Epithelial cell of esophagus (primary cell): Measurements from ENCODE around the gene PRDM7.
"Not testable (repeated sequence)": the region's sequence is repeated elsewhere in the genome, so short reads cannot be mapped to it uniquely, and the experiment has no call there.

Source experiments
- DNase-seq: peaks from one replicate; pipeline ENCODE4 v3.0.0; 2010; ENCODE audit warnings: low read depth
- H3K4me3 ChIP-seq: 2 replicates; pipeline ENCODE4 v1.5.1; 2011; ENCODE audit warnings: mild to moderate bottlenecking, low read length, control low read depth
- TF ChIP-seq, protein P1 (sequence below): IDR thresholded peaks from 2 replicates; pipeline ENCODE4 v1.5.1; 2011; ENCODE audit warnings: low read depth, mild to moderate bottlenecking, low read length, control low read depth, inconsistent platforms; ENCODE audit not compliant: insufficient read depth; ENCODE audit errors: missing control alignments

PRDM7 gene

DNA sequence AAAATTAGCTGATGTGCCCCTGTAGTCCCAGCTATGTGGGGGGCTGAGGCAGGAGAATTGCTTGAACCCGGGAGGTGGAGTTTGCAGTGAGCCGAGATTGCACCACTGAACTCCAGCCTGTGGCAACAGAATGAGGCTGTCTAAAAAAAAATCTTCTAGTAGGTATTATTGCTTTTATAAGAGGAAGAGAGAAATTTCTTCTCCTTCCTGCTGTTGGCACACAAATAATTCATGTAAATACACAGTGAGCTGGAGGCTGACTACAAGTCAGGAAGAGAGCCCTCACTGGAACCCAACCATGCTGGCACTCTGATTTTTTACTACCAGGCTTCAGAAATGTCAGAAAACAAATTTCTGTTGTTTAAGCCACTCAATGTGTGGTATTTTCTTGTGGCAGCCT lies 6.7 kb downstream of the PRDM7 start:
- no peak overlapping the region for H3K4me3 ChIP-seq
- TF ChIP-seq, protein P1, sequence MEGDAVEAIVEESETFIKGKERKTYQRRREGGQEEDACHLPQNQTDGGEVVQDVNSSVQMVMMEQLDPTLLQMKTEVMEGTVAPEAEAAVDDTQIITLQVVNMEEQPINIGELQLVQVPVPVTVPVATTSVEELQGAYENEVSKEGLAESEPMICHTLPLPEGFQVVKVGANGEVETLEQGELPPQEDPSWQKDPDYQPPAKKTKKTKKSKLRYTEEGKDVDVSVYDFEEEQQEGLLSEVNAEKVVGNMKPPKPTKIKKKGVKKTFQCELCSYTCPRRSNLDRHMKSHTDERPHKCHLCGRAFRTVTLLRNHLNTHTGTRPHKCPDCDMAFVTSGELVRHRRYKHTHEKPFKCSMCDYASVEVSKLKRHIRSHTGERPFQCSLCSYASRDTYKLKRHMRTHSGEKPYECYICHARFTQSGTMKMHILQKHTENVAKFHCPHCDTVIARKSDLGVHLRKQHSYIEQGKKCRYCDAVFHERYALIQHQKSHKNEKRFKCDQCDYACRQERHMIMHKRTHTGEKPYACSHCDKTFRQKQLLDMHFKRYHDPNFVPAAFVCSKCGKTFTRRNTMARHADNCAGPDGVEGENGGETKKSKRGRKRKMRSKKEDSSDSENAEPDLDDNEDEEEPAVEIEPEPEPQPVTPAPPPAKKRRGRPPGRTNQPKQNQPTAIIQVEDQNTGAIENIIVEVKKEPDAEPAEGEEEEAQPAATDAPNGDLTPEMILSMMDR = no peak
- no peak for DNase-seq

DNA sequence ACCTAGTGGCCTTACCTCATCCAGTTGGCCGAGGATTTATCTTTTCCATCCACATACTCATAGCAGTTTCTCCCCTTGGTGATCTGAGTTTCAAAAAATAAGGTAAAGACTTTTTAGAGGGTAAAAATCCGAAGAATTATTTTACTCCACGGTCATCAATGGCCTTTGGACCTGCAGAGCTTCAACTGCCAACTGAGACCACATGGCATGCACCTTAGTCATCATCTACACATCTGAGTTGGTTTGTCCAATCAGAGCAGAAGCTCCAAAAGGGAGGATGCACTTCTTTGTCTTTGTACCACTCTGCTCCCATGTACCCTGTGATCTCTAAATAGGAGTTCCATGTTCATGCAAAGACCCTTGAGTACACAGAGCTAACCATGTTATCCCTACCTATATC lies 15.7 kb downstream of the PRDM7 start:
- DNase-seq = no peak
- TF ChIP-seq, protein P1 = no peak
- H3K4me3 ChIP-seq = no peak overlapping the region

DNA sequence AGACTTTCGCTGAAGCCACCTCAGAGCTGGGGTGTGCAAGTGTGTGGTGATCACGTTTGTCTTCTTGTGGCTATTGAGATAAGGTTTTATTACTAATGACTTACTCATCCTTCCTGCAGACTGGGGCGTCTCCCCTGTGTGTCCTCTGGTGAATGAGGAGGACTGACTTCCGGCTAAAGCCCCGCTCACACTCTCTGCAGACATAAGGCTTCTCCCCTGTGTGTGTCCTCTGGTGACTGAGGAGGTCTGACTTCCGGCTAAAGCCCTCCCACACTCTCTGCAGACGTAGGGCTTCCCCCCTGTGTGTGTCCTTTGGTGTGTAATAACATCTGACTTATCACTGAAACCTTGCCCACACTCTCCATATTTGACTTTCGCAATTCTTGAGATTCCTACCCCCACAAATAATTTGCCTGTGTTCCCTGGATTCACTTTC lies 19.4 kb downstream of the PRDM7 start:
- DNase-seq = peak; percentile 71
- TF ChIP-seq, protein P1 = no peak
- H3K4me3 ChIP-seq = no peak overlapping the region

DNA sequence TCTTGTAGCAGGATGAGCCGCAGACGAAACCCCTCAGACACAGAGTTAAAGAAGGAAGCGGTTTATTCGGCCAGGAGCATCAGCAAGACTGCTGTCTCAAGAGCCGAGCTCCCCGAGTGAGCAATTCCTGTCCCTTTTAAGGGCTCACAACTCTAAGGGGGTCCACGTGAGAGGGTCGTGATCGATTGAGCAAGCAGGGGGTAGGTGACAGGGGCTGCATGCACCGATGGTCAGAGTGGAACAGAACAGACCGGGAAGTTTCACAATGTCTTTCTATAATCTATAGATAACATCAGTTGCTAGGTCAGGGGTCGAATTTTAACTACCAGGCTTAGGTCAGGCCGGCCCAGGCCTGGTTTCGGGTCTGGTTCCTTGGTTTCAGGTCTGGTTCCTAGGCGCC lies 20.6 kb downstream of the PRDM7 start:
- DNase-seq, H3K4me3 ChIP-seq: not testable (repeated sequence)

DNA sequence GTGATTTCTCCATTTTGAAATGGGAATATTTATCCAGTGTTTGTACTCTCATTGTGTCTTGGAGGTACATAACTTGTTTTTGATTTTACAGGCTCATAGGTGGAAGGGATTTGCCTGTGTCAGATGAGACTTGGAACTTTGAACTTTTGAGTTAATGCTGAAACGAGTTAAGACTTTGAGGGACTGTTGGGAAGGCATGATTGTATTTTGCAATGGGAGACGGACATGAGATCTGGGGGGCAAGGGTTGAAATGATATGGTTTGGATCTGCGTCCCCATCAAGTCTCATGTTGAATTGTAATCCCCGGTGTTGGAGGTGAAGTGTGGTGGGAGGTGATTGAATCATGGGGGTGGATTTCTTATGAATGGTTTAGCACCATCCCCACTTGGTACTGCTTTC lies 21.8 kb downstream of the PRDM7 start:
- TF ChIP-seq, protein P1 = no peak
- H3K4me3 ChIP-seq = no peak overlapping the region

DNA sequence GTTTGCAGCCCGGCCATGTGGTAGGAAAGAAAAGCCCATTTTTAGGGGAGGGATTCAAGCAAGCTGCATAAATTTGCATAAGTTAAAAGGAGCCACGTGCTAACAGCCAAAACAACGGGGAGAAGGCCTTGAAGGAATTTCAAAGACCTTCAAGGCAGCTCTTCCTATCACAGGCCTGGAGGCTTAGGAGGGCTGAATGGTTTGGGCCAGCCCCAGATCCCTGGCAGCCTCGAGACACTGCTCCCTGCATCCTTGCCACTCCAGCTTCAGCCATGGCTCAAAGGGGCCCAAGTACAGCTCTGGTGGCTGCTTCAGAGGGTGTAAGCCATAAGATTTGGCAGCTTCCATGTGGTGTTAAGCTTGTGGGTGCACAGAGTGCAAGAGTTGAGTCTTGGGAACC lies 22.6 kb downstream of the PRDM7 start:
- TF ChIP-seq, protein P1 = no peak
- H3K4me3 ChIP-seq = no peak overlapping the region
- no peak for DNase-seq

More for the DNA sequence above, 21.8 kb downstream of the PRDM7 start:
- no peak for DNase-seq

DNA sequence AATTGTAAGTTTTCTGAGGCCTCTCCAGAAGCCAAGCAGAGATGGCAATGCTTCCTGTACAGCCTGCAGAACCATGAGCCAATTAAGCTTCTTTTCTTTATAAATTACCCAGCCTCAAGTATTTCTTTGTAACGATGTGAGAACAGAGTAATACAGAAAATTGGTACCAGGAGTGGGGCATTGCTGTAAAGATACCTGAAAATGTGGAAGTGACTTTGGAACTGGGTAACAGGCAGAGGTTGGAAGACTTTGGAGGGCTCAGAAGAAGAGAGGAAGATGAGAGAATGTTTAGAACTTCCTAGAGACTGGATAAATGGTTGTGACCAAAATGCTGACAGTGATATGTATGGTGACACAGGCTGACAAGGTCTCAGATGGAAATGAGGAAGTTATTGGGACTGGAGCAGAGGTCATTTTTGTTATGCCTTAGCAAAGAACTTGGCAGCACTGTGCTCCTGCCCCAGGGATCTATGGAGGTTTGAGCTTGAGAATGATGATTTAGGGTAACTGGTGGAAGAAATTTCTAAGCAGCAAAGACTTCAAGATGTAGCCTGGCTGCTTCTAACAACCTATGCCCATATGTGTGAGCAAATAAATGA lies 23.1 kb downstream of the PRDM7 start:
- DNase-seq = no peak
- TF ChIP-seq, protein P1 = no peak
- H3K4me3 ChIP-seq = no peak overlapping the region

DNA sequence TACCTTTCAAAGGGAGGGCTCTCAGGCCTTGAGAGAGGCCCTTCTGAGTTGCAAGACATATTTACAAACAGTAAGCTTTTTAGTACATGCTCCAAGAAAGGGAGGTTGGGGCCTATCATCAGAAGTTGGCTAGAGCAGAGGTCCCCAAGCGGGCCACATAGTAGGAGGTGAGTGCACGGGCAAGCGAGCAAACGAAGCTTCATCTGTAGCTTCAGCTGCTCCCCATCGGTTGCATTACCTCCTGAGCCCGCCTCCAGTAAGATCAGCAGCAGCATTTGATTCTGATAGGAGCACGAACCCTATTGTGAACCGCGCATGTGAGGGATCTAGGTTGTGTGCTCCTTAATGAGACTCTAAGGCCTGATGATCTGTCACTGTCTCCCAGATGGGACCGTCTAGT lies 26.2 kb downstream of the PRDM7 start:
- DNase-seq = no peak
- H3K4me3 ChIP-seq = no peak overlapping the region
- TF ChIP-seq, protein P1 = no peak
